Fibroblast of skin of scalp (primary cell): Measurements from ENCODE around the gene ZWILCH.

Source experiments
- DNase-seq: peaks from one replicate; pipeline ENCODE4 v3.0.0-alpha.2; 2013

The ZWILCH gene

GRCh38 chr15:66555685-66556084, 50.6 kb downstream of the ZWILCH start:
- DNase-seq = no peak

- DNase-seq = no peak
These were observed 53.1 kb downstream of the ZWILCH start for GRCh38 chr15:66558271-66558670.

GRCh38 chr15:66560856-66561525, 55.9 kb downstream of the ZWILCH start:
- DNase-seq = no peak

GRCh38 chr15:66563126-66563525, 58.0 kb downstream of the ZWILCH start:
- DNase-seq = peak; percentile 31

- no peak for DNase-seq
These were observed 58.5 kb downstream of the ZWILCH start for GRCh38 chr15:66563566-66564110.

- DNase-seq = no peak
These were observed 59.3 kb downstream of the ZWILCH start for GRCh38 chr15:66564136-66565041.

- no peak for DNase-seq
These were observed 60.1 kb downstream of the ZWILCH start for GRCh38 chr15:66565141-66565641.

- peak; percentile 89 for DNase-seq
These were observed 60.6 kb downstream of the ZWILCH start, which contains the start of gene LCTL for GRCh38 chr15:66565741-66566144. Gene LCTL (minus strand): TSS chr15:66565998. CDS start chr15:66565365, 633 bp downstream.

GRCh38 chr15:66566963-66567531, 61.9 kb downstream of the ZWILCH start:
- peak; percentile 87 for DNase-seq

GRCh38 chr15:66567897-66568296, 62.8 kb downstream of the ZWILCH start:
- DNase-seq = no peak

- DNase-seq = no peak
These were observed 64.5 kb downstream of the ZWILCH start for GRCh38 chr15:66569461-66570137.

- no peak for DNase-seq
These were observed 65.2 kb downstream of the ZWILCH start for GRCh38 chr15:66570327-66570726.

GRCh38 chr15:66570842-66571478, 65.8 kb downstream of the ZWILCH start:
- no peak for DNase-seq

- DNase-seq = no peak
These were observed 67.0 kb downstream of the ZWILCH start for GRCh38 chr15:66572146-66572545.

GRCh38 chr15:66573348-66573718, 68.2 kb downstream of the ZWILCH start:
- no peak for DNase-seq

- peak; percentile 96 for DNase-seq
These were observed 68.8 kb downstream of the ZWILCH start for GRCh38 chr15:66573719-66574595.

- no peak for DNase-seq
These were observed 69.4 kb downstream of the ZWILCH start for GRCh38 chr15:66574596-66574950.

GRCh38 chr15:66578286-66578875, 73.3 kb downstream of the ZWILCH start:
- DNase-seq = peak; percentile 64

GRCh38 chr15:66580643-66581042, 75.5 kb downstream of the ZWILCH start:
- DNase-seq = peak; percentile 73

GRCh38 chr15:66581972-66582537, 76.9 kb downstream of the ZWILCH start:
- DNase-seq = no peak
